ENCODE results near the gene NCAPD2. TPM values are rescaled to one million over a fixed set of nuclear protein-coding genes. Genes with fewer than 3 reads are reported as not detected.

Gene NCAPD2
- polyA plus RNA-seq, 1 of the 3 experiments (the other 2 are of a cell fraction): 46.9 TPM

DNA sequence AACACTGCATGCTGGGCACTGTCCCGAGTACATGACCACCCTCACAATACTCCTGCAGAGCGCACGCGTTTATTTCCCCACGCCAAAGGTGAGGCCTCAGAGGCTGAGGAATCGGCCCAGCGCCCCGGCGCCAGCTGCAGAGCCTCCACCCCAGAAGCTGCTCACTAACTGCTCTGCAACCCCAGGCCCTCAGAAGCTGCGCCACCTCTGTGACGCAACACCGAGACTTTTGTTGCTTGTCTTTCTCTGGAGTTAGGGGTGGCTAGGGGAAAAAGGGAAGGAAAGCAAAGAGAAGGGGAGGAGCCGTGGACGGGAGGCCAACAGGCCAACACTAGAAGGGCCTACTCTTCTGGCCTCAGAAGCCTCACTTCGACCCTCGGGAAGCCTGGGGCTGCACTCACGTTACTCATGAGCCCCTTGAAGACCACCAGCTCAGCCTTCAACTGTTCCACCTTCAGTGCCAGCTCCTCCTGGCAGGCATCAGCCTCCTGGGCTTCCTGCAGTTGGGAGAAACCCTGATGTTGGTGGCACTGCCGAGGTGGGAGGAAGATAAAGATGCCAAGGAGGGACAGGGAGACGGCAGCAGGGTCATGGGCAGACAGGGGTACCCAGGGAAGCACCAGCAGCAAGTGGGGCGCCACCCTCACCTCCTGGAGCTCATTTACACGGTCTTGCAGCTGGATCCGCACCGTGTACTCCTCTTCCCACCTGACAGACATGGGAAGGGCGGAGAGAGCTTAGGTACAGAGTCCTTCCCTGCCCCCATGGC lies 56.6 kb downstream of the NCAPD2 start:
- peaks cover 89% of the 10 kb centered on the region for H3K79me2 ChIP-seq (ENCODE audit: insufficient read depth)

DNA sequence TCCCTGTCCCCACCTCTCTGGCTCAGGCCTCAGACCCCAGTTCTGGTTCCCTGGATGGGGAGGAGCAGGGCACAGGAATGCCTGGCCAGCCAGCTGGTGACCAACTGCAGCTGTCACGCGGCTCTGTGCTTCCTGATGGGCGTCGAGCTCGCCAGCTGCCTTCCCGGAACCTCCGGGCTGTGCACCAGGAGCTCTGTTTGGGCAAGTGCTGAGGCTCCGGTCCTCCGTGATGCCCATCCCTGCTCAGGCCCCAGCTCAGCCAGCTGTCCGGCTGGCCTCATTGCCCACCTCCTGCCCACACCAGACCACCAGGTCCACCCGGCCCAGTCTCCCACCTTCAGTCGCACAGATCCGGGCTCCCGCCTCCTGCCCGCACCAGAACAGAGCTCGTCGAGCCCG lies 57.2 kb downstream of the NCAPD2 start:
- Histone ChIP-seq H3K9me2 (no peaks in the 10 kb centered on the region), H3K9ac (peak overlapping the region; percentile 57)
- no peak for DNase-seq

More for the DNA sequence above, 56.6 kb downstream of the NCAPD2 start:
- peaks cover 12 to 20% of the 10 kb centered on the region in 2 experiments for H3K36me3 ChIP-seq (replicated peaks in 1 of 2; ENCODE audit: control insufficient read depth in 1 of 2, insufficient read depth in 2 of 2, low read length in 1 of 2)
- H3K4me3 ChIP-seq (ENCODE audit: low read depth in 2 of 2, low read length in 1 of 2): no peak overlapping the region
- TF ChIP-seq MEF2A (IDR thresholded peaks at IDR 0.05; ENCODE audit: borderline replicate concordance, low read depth) (no peak), FOXJ3 (CRISPR knock-in tag; IDR thresholded peaks at IDR 0.05) (no peak)
- WGBS (ENCODE audit: low lambda C conversion rate): 95% methylated on average over 24 of the region's 24 CpGs
- H3K9me2 ChIP-seq: no peaks in the 10 kb centered on the region
- ChIA-PET POLR2A (interaction anchor here (4.3 to 6.1 kb wide), 2 partner anchors 12 to 16 kb away, joined by 21 to 73 read pairs; partner anchors contain the start of gene GAPDH), CTCF (interaction anchor here (1.1 to 14.7 kb wide), 6 partner anchors 8 to 318 kb away, joined by 3 to 228 read pairs (median 3); partner anchors contain the start of gene GAPDH)
- DNase-seq: no peak
- H3K4me1 ChIP-seq (ENCODE audit: control insufficient read depth in 1 of 2, insufficient read depth in 2 of 2, low read depth in 1 of 2, low read length in 1 of 2): peaks cover 36 to 65% of the 10 kb centered on the region in 2 experiments
- peak overlapping the region in 1 of 2 experiments; percentile 93; a peak in 3 of 4 replicates for H3K27ac ChIP-seq (ENCODE audit: low read depth in 2 of 2, low read length in 1 of 2)
- H3K27me3 ChIP-seq (ENCODE audit: insufficient read depth): no peaks in the 10 kb centered on the region
- no peak overlapping the region; the same call in 1 of the 2 replicates for H3K9ac ChIP-seq
- H3F3A ChIP-seq (replicated peaks; ENCODE audit: insufficient read depth): peaks cover 57% of the 10 kb centered on the region
- no peak overlapping the region for H2AFZ ChIP-seq (ENCODE audit: low read depth)
- H4K20me1 ChIP-seq (ENCODE audit: insufficient read depth): peaks cover 9% of the 10 kb centered on the region; the same call in 1 of the 2 replicates
- peak overlapping the region; percentile 89 for H3K4me2 ChIP-seq
- no peaks in the 10 kb centered on the region for H3K9me3 ChIP-seq

GRCh38 chr12:6551496-6552139 lies 57.7 kb downstream of the NCAPD2 start:
- CTCF ChIA-PET: interaction anchor here (0.7 to 14.7 kb wide), 6 partner anchors 13 to 317 kb away, joined by 3 to 228 read pairs (median 4); partner anchors contain the start of gene GAPDH

More for the DNA sequence above, 57.2 kb downstream of the NCAPD2 start:
- Histone ChIP-seq H3K4me2 (peak overlapping the region; percentile 89), H3K36me3 (replicated peaks in 1 of 2; ENCODE audit: control insufficient read depth in 1 of 2, insufficient read depth in 2 of 2, low read length in 1 of 2) (peaks cover 6 to 14% of the 10 kb centered on the region in 2 experiments), H3K79me2 (ENCODE audit: insufficient read depth) (peaks cover 87% of the 10 kb centered on the region), H3K27me3 (ENCODE audit: insufficient read depth) (no peaks in the 10 kb centered on the region), H3K4me3 (ENCODE audit: low read depth in 2 of 2, low read length in 1 of 2) (no peak overlapping the region), H3K4me1 (ENCODE audit: control insufficient read depth in 1 of 2, insufficient read depth in 2 of 2, low read depth in 1 of 2, low read length in 1 of 2) (peaks cover 36 to 65% of the 10 kb centered on the region in 2 experiments), H2AFZ (ENCODE audit: low read depth) (no peak overlapping the region), H4K20me1 (ENCODE audit: insufficient read depth) (peaks cover 9% of the 10 kb centered on the region; the same call in 1 of the 2 replicates), H3K27ac (ENCODE audit: low read depth in 2 of 2, low read length in 1 of 2) (peak overlapping the region in 1 of 2 experiments; percentile 93), H3K9me3 (no peaks in the 10 kb centered on the region), H3F3A (replicated peaks; ENCODE audit: insufficient read depth) (peaks cover 57% of the 10 kb centered on the region)
- ChIA-PET CTCF (interaction anchor here (0.7 to 14.7 kb wide), 5 partner anchors 13 to 318 kb away, joined by 3 to 228 read pairs (median 3); partner anchors contain the start of gene GAPDH), POLR2A (interaction anchor here (4.3 to 6.1 kb wide), 2 partner anchors 13 to 17 kb away, joined by 21 to 73 read pairs; partner anchors contain the start of gene GAPDH)
- TF ChIP-seq RFX5 (IDR thresholded peaks at IDR 0.05; ENCODE audit: low read length) (no peak), EZH2phosphoT487 (IDR thresholded peaks at IDR 0.05; ENCODE audit: borderline replicate concordance, low read depth) (no peak), RAD21 (IDR thresholded peaks at IDR 0.05; ENCODE audit: low read length) (no peak), TEAD4 (IDR thresholded peaks at IDR 0.05; ENCODE audit: borderline replicate concordance, insufficient read depth) (no peak), FOXM1 (IDR thresholded peaks at IDR 0.05; ENCODE audit: low read depth) (no peak)
- 91% methylated on average over 10 of the region's 18 CpGs for WGBS (ENCODE audit: low lambda C conversion rate)

More at GRCh38 chr12:6551496-6552139, 57.7 kb downstream of the NCAPD2 start:
- Histone ChIP-seq H3K9me2 (no peaks in the 10 kb centered on the region), H2AFZ (ENCODE audit: low read depth) (no peak overlapping the region), H4K20me1 (ENCODE audit: insufficient read depth) (peaks cover 9% of the 10 kb centered on the region; the same call in 1 of the 2 replicates), H3K27me3 (ENCODE audit: insufficient read depth) (no peaks in the 10 kb centered on the region), H3K4me1 (ENCODE audit: control insufficient read depth in 1 of 2, insufficient read depth in 2 of 2, low read depth in 1 of 2, low read length in 1 of 2) (peaks cover 36 to 65% of the 10 kb centered on the region in 2 experiments), H3K9ac (peak overlapping the region; percentile 57), H3K4me2 (peak overlapping the region; percentile 89), H3F3A (replicated peaks; ENCODE audit: insufficient read depth) (peaks cover 58% of the 10 kb centered on the region), H3K79me2 (ENCODE audit: insufficient read depth) (peaks cover 87% of the 10 kb centered on the region), H3K9me3 (no peaks in the 10 kb centered on the region), H3K4me3 (ENCODE audit: low read depth in 2 of 2, low read length in 1 of 2) (no peak overlapping the region), H3K36me3 (replicated peaks in 1 of 2; ENCODE audit: control insufficient read depth in 1 of 2, insufficient read depth in 2 of 2, low read length in 1 of 2) (peaks cover 5 to 11% of the 10 kb centered on the region in 2 experiments), H3K27ac (ENCODE audit: low read depth in 2 of 2, low read length in 1 of 2) (peak overlapping the region; percentile 58 to 93; a peak in 3 of 4 replicates)
- no peak for DNase-seq
- TF ChIP-seq NRF1 (IDR thresholded peaks at IDR 0.05; ENCODE audit: low read depth, low read length) (no peak), GABPA (IDR thresholded peaks at IDR 0.05; ENCODE audit: low read depth) (no peak), PBX3 (IDR thresholded peaks at IDR 0.05) (peak; percentile 35; the same call in 1 of the 2 replicates), YY1 (IDR thresholded peaks at IDR 0.05; ENCODE audit: low read depth) (no peak), GATA2 (CRISPR knock-in tag; IDR thresholded peaks at IDR 0.05) (no peak), RXRA (IDR thresholded peaks at IDR 0.05; ENCODE audit: borderline replicate concordance, low read depth) (no peak), SMC3 (IDR thresholded peaks at IDR 0.05; ENCODE audit: low read depth, low read length) (no peak)
- TF ChIP-seq, protein P1, sequence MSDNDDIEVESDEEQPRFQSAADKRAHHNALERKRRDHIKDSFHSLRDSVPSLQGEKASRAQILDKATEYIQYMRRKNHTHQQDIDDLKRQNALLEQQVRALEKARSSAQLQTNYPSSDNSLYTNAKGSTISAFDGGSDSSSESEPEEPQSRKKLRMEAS (IDR thresholded peaks at IDR 0.05; ENCODE audit: low read depth): peak; percentile 64; the same call in 1 of the 2 replicates
- WGBS (ENCODE audit: low lambda C conversion rate): 63% methylated on average over 11 of the region's 11 CpGs
- POLR2A ChIA-PET: interaction anchor here (4.3 to 6.1 kb wide), 2 partner anchors 14 to 17 kb away, joined by 21 to 73 read pairs; partner anchors contain the start of gene GAPDH
